ENCODE measurements around the gene PYGO1. TPM values are rescaled to one million over a fixed set of nuclear protein-coding genes. Genes with fewer than 3 reads are reported as not detected.

PYGO1 gene
- total RNA-seq, 1 experiment from 2014 or later, result 0.83 TPM

- H3K4me3 Mint-ChIP-seq, result no peak overlapping the region
- no peak overlapping the region for H3K27ac ChIP-seq (ENCODE audit: insufficient read length, low read depth, low read length)
- no peak overlapping the region for H4K8ac ChIP-seq (replicated peaks; ENCODE audit: insufficient read length, low read depth, low read length)
- H2BK5ac ChIP-seq (ENCODE audit: insufficient read length, low read length), result no peak overlapping the region
- no peak overlapping the region for H3K4me2 ChIP-seq (ENCODE audit: insufficient read depth, insufficient read length, low read length)
- H3K18ac ChIP-seq (ENCODE audit: insufficient read length, low read depth, low read length), result no peak overlapping the region
- H2BK20ac ChIP-seq (ENCODE audit: low read depth, low read length, poor library complexity, severe bottlenecking), result no peak overlapping the region
- no peak overlapping the region for H2BK12ac ChIP-seq (ENCODE audit: insufficient read length, low read depth, low read length)
- H3K56ac ChIP-seq (ENCODE audit: insufficient read length, low read depth, low read length), result no peak overlapping the region
- H3K36me3 Mint-ChIP-seq (ENCODE audit: insufficient read depth in 1 of 3, low read depth in 3 of 3), result no peaks in the 10 kb centered on the region
- H4K91ac ChIP-seq (ENCODE audit: insufficient read length, low read depth, low read length), result no peak overlapping the region
- WGBS (ENCODE audit: extremely low coverage, insufficient read length, low lambda C conversion rate), result no CpG with 5 or more reads among the region's 6 CpGs
- H3K4ac ChIP-seq (ENCODE audit: low read depth, low read length), result no peak overlapping the region
- H3K27me3 ChIP-seq (ENCODE audit: insufficient read depth, low read length), result no peaks in the 10 kb centered on the region
- no peak overlapping the region for H3T11ph ChIP-seq (ENCODE audit: low read length)
- no peak overlapping the region for H3K14ac ChIP-seq (ENCODE audit: insufficient read depth, low read length)
- H3K23ac ChIP-seq (ENCODE audit: insufficient read length, low read depth, low read length), result no peak overlapping the region
- H2AFZ ChIP-seq (ENCODE audit: low read length), result no peak overlapping the region
- H3K9ac ChIP-seq (ENCODE audit: extremely low read depth, insufficient read length, low read length), result no peak overlapping the region
- no peaks in the 10 kb centered on the region for H3K23me2 ChIP-seq (ENCODE audit: insufficient read length, low read depth, low read length, poor library complexity, severe bottlenecking)
- H3K4me1 Mint-ChIP-seq, result peaks cover 23 to 45% of the 10 kb centered on the region in 2 experiments
- no peak overlapping the region for H2BK15ac ChIP-seq (ENCODE audit: low read depth, low read length)
- no peaks in the 10 kb centered on the region for H4K20me1 ChIP-seq (ENCODE audit: control insufficient read depth, insufficient read depth, insufficient read length)
- TF ChIP-seq CTCF (conservative IDR thresholded peaks at IDR 0.05), result no peak
- no peak overlapping the region; a peak in 1 of 7 replicates for H3K27ac Mint-ChIP-seq
- H3K9me3 ChIP-seq (ENCODE audit: control insufficient read depth, low read depth, low read length), result no peaks in the 10 kb centered on the region
- no peaks in the 10 kb centered on the region for H3K79me2 ChIP-seq (ENCODE audit: insufficient read depth, low read length)
- H4K5ac ChIP-seq (ENCODE audit: insufficient read length, low read depth, low read length), result no peak overlapping the region
- no peak for DNase-seq
- H2BK120ac ChIP-seq (ENCODE audit: low read depth, low read length, poor library complexity, severe bottlenecking), result no peak overlapping the region
- H3K79me1 ChIP-seq (ENCODE audit: insufficient read depth, low read depth, low read length, poor library complexity, severe bottlenecking), result no peaks in the 10 kb centered on the region
- H3K9me3 Mint-ChIP-seq, result no peaks in the 10 kb centered on the region
- H2AK5ac ChIP-seq (ENCODE audit: insufficient read length, low read length), result no peak overlapping the region
- no peaks in the 10 kb centered on the region for H3K4me1 ChIP-seq (ENCODE audit: insufficient read depth, low read length)
- H3K27me3 Mint-ChIP-seq (ENCODE audit: low read depth), result no peaks in the 10 kb centered on the region
Measured at GRCh38 chr15:55619783-55620182, 31.6 kb upstream of the PYGO1 start.
